ENCODE data around the gene SAG.

Gene SAG

GRCh38 chr2:233384811-233385488, 77.3 kb downstream of the SAG start:
- no peak for DNase-seq

- DNase-seq: peak; percentile 68
Measured at GRCh38 chr2:233385489-233386044, 78.0 kb downstream of the SAG start.

GRCh38 chr2:233386382-233387041, 78.9 kb downstream of the SAG start:
- DNase-seq: peak; percentile 61

- no peak for DNase-seq
Measured at GRCh38 chr2:233387225-233387624, 79.6 kb downstream of the SAG start.

- DNase-seq: no peak
Measured at GRCh38 chr2:233387667-233388528, 80.3 kb downstream of the SAG start.

GRCh38 chr2:233389601-233390125, 82.0 kb downstream of the SAG start:
- DNase-seq: no peak

GRCh38 chr2:233395687-233396086, 88.1 kb downstream of the SAG start:
- no peak for DNase-seq
